Hematopoietic multipotent progenitor cell treated with erythropoietin and hydrocortisone succinate and interleukin-3 and kit ligand, for 8 days (in vitro differentiated cells): ENCODE results near the gene GLO1.

Experiments used
- DNase-seq: peaks from one replicate; pipeline ENCODE4 v3.0.0-alpha.2; 2015

Gene GLO1

GRCh38 chr6:38702558-38703397, at the start of gene GLO1:
TSS of gene GLO1 (minus strand) at chr6:38703145. CDS start at chr6:38703054, 91 bp downstream.
- peak; percentile 99 for DNase-seq

- DNase-seq: no peak
Measured at GRCh38 chr6:38750968-38751615, 48.1 kb upstream of the GLO1 start.

- DNase-seq: no peak
Measured at GRCh38 chr6:38749473-38749872, 46.5 kb upstream of the GLO1 start.

- DNase-seq: no peak
Measured at GRCh38 chr6:38739532-38739931, 36.6 kb upstream of the GLO1 start.

- no peak for DNase-seq
Measured at GRCh38 chr6:38738261-38738660, 35.3 kb upstream of the GLO1 start.

GRCh38 chr6:38736951-38737350, 34.0 kb upstream of the GLO1 start:
- DNase-seq: no peak

GRCh38 chr6:38730140-38730862, 27.4 kb upstream of the GLO1 start:
- DNase-seq: no peak

GRCh38 chr6:38728203-38728602, 25.3 kb upstream of the GLO1 start:
- DNase-seq: no peak

GRCh38 chr6:38725414-38726183, 22.7 kb upstream of the GLO1 start:
- DNase-seq: no peak

- DNase-seq: no peak
Measured at GRCh38 chr6:38724343-38724742, 21.4 kb upstream of the GLO1 start.

- no peak for DNase-seq
Measured at GRCh38 chr6:38723783-38724182, 20.8 kb upstream of the GLO1 start.

GRCh38 chr6:38722727-38723334, 19.9 kb upstream of the GLO1 start:
- no peak for DNase-seq

GRCh38 chr6:38722038-38722437, 19.1 kb upstream of the GLO1 start:
- no peak for DNase-seq

- DNase-seq: no peak
Measured at GRCh38 chr6:38720295-38720694, 17.4 kb upstream of the GLO1 start.

- DNase-seq: no peak
Measured at GRCh38 chr6:38719358-38719757, 16.4 kb upstream of the GLO1 start.

GRCh38 chr6:38716825-38717224, 13.9 kb upstream of the GLO1 start:
- DNase-seq: no peak

GRCh38 chr6:38715016-38715689, 12.2 kb upstream of the GLO1 start, which contains the start of gene DNAH8:
TSS of gene DNAH8 (plus strand) at chr6:38715311. CDS start at chr6:38722810, 7,499 bp downstream.
- no peak for DNase-seq

- DNase-seq: no peak
Measured at GRCh38 chr6:38714239-38715015, 11.5 kb upstream of the GLO1 start.

- DNase-seq: no peak
Measured at GRCh38 chr6:38713812-38714211, 10.9 kb upstream of the GLO1 start.

- no peak for DNase-seq
Measured at GRCh38 chr6:38708496-38708895, 5.6 kb upstream of the GLO1 start.

- DNase-seq: no peak
Measured at GRCh38 chr6:38705924-38706323, 3.0 kb upstream of the GLO1 start.
